Measurements from ENCODE around the gene SLC39A8. TPM values are rescaled to one million over a fixed set of nuclear protein-coding genes. Genes with fewer than 3 reads are reported as not detected.
A peak's percentile ranks its signal among the peaks of the same experiment; 100 is the strongest.

Gene SLC39A8
- 100 to 1,000 TPM; 184 to 285 TPM for total RNA-seq
- polyA plus RNA-seq, result 100 to 1,000 TPM; 179 to 314 TPM
- long read RNA-seq, donor 1, partial matches to known transcripts, result 0 of 2 reads
- long read RNA-seq, donor 1, other reads (novel, unspliced or antisense), result 0 of 2 reads
- long read RNA-seq, donor 2, partial matches to known transcripts, result 0 of 1 reads
- long read RNA-seq, donor 2, other reads (novel, unspliced or antisense), result 0 of 1 reads
- long read RNA-seq, donor 3, partial matches to known transcripts, result 0 of 2 reads
- long read RNA-seq, donor 3, other reads (novel, unspliced or antisense), result 0 of 2 reads
- long read RNA-seq, donor 4, result 0 reads
- long read RNA-seq, donor 5, partial matches to known transcripts, result 5 of 7 reads
- long read RNA-seq, donor 5, other reads (novel, unspliced or antisense), result 0 of 7 reads

- DNase-seq, result peak; percentile 82 to 88 (median 84)
- Histone ChIP-seq H3K36me3 (ENCODE audit: control insufficient read depth in 4 of 4, insufficient read depth in 4 of 4, low read length in 4 of 4) (no peaks in the 10 kb centered on the region), H3K4me3 (peak within 1 kb of the TSS; percentile 54), H3K9ac (ENCODE audit: insufficient read depth in 1 of 2, low read length in 2 of 2) (peak within 1 kb of the TSS; percentile 58 to 79), H3K27me3 (ENCODE audit: control insufficient read depth in 3 of 3, insufficient read depth in 3 of 3, low read length in 2 of 3) (peaks cover 0 to 28% (median 25%) of the 10 kb centered on the region in 3 donors), H3K4me1 (ENCODE audit: control insufficient read depth in 5 of 5, insufficient read depth in 5 of 5, low read length in 5 of 5) (peaks cover 0 to 14% (median 3%) of the 10 kb centered on the region in 5 donors), H3K27ac (ENCODE audit: low read depth in 1 of 2, low read length in 1 of 2) (peak within 1 kb of the TSS; percentile 9 to 94), H3K9me3 (ENCODE audit: control insufficient read depth in 4 of 4, insufficient read depth in 3 of 4, low read length in 3 of 4) (no peaks in the 10 kb centered on the region)
- peak; percentile 33 for TF ChIP-seq CTCF (IDR thresholded peaks at IDR 0.05; ENCODE audit: control extremely low read depth, extremely low read depth)
- peak; percentile 93 for ATAC-seq (ENCODE audit: insufficient read depth, low FRiP score)
- WGBS, 2 donors, result 0% methylated on average over 54 of the region's 54 CpGs
Observed at GRCh38 chr4:102344954-102345794, at the start of gene SLC39A8. Gene SLC39A8, minus strand, starts transcription at chr4:102345482. Its CDS starts 820 bp downstream, at chr4:102344662.

DNA sequence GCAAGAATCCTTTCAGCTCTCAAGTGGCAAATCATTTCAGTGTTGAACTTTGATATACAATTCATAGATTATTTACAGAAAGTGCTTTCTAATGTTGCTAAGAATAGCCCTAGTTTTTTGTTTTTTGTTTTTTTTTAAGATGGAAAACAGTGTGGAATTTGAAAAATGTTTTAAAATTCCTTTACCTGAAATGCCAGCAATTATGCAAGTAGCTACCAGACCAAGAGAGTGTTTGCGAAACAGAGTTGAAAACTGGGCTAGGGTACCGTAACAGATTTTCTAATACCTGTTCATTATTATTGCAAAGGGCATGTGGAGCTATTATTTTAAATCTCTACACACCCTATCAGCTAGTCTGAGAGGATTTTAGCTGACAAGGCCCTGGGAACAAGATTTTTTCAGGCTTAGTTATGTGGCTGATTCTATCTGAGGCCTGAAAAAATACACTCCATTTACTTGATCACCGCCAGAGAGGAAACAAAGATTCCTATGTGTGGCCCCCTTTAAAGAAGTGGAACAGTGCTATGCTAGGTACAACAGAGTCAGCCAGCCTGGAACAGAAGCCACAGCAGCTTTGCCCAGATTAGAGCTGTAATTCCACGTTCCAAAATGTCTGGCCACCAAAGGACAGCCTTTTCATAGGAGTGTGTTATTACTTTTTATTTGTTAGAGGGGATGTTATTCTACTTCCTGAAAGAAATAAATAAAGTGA, 46.9 kb upstream of the SLC39A8 start:
- DNase-seq (peak in 1 of 3 donors; percentile 39), ATAC-seq (ENCODE audit: insufficient read depth, low FRiP score) (no peak)
- H3K4me3 ChIP-seq, result no peak overlapping the region
- 74 to 82% methylated on average over 4 of the region's 4 CpGs for WGBS, 2 donors
- H3K9ac ChIP-seq (ENCODE audit: insufficient read depth in 1 of 2, low read length in 2 of 2), result no peak overlapping the region
- no peak for TF ChIP-seq CTCF (IDR thresholded peaks at IDR 0.05; ENCODE audit: control extremely low read depth, extremely low read depth)
- no peaks in the 10 kb centered on the region for H3K9me3 ChIP-seq (ENCODE audit: control insufficient read depth in 4 of 4, insufficient read depth in 3 of 4, low read length in 3 of 4)
- peaks cover 0 to 9% (median 0%) of the 10 kb centered on the region in 5 donors for H3K4me1 ChIP-seq (ENCODE audit: control insufficient read depth in 5 of 5, insufficient read depth in 5 of 5, low read length in 5 of 5)
- H3K36me3 ChIP-seq (ENCODE audit: control insufficient read depth in 4 of 4, insufficient read depth in 4 of 4, low read length in 4 of 4), result no peaks in the 10 kb centered on the region
- peaks cover 0 to 6% (median 0%) of the 10 kb centered on the region in 3 donors for H3K27me3 ChIP-seq (ENCODE audit: control insufficient read depth in 3 of 3, insufficient read depth in 3 of 3, low read length in 2 of 3)
- H3K27ac ChIP-seq (ENCODE audit: low read depth in 1 of 2, low read length in 1 of 2), result no peak overlapping the region

- H3K27ac ChIP-seq (ENCODE audit: low read depth in 1 of 2, low read length in 1 of 2), result no peak overlapping the region
- H3K9me3 ChIP-seq (ENCODE audit: control insufficient read depth in 4 of 4, insufficient read depth in 3 of 4, low read length in 3 of 4), result no peaks in the 10 kb centered on the region
- WGBS, 2 donors, result 28 to 60% methylated on average over 2 of the region's 2 CpGs
- H3K27me3 ChIP-seq (ENCODE audit: control insufficient read depth in 3 of 3, insufficient read depth in 3 of 3, low read length in 2 of 3), result peaks cover 0 to 6% (median 2%) of the 10 kb centered on the region in 3 donors
- ATAC-seq (ENCODE audit: insufficient read depth, low FRiP score) (peak; percentile 34), DNase-seq (no peak)
- no peak overlapping the region for H3K9ac ChIP-seq (ENCODE audit: insufficient read depth in 1 of 2, low read length in 2 of 2)
- peaks cover 0 to 9% (median 0%) of the 10 kb centered on the region in 5 donors for H3K4me1 ChIP-seq (ENCODE audit: control insufficient read depth in 5 of 5, insufficient read depth in 5 of 5, low read length in 5 of 5)
- no peak for TF ChIP-seq CTCF (IDR thresholded peaks at IDR 0.05; ENCODE audit: control extremely low read depth, extremely low read depth)
- no peak overlapping the region for H3K4me3 ChIP-seq
- H3K36me3 ChIP-seq (ENCODE audit: control insufficient read depth in 4 of 4, insufficient read depth in 4 of 4, low read length in 4 of 4), result no peaks in the 10 kb centered on the region
Observed at GRCh38 chr4:102390438-102390837, 45.2 kb upstream of the SLC39A8 start.
